ENCODE results near the gene APH1A. TPM values are rescaled to one million over a fixed set of nuclear protein-coding genes. Genes with fewer than 3 reads are reported as not detected.
"Not testable (repeated sequence)": the region's sequence is repeated elsewhere in the genome, so short reads cannot be mapped to it uniquely, and the experiment has no call there.

APH1A gene
- 100 to 1,000 TPM in 1 of 4 donors, 10 to 100 TPM in 3; 68.1 to 108 (median 87.3) TPM for total RNA-seq

GRCh38 chr1:150268705-150269403 lies at the start of gene APH1A:
Gene APH1A, minus strand, starts transcription at chr1:150269016. Its CDS starts 206 bp downstream, at chr1:150268810.
- peaks cover 0 to 45% (median 17%) of the 10 kb centered on the region in 4 donors for H3K4me1 ChIP-seq
- peak; percentile 92 to 94 for DNase-seq (ENCODE audit: low spot score in 2 of 2)
- peak; percentile 46 to 65 for TF ChIP-seq POLR2A (IDR thresholded peaks at IDR 0.05)
- peak; percentile 85 to 90 for TF ChIP-seq EP300 (IDR thresholded peaks at IDR 0.05)
- TF ChIP-seq CTCF (IDR thresholded peaks at IDR 0.05), result peak in 2 of 5 experiments; percentile 10 to 25
- 1 to 3% methylated on average over 24 to 48 of the region's 49 CpGs for WGBS, 2 donors
- H3K9me3 ChIP-seq, result no peaks in the 10 kb centered on the region
- H3K27me3 ChIP-seq, result no peaks in the 10 kb centered on the region
- peak within 1 kb of the TSS; percentile 59 to 99 (median 84) for H3K4me3 ChIP-seq
- peaks cover 0 to 35% (median 18%) of the 10 kb centered on the region in 3 donors for H3K36me3 ChIP-seq
- peak within 1 kb of the TSS; percentile 76 to 99 (median 91) for H3K27ac ChIP-seq

GRCh38 chr1:150314691-150315090 lies 45.9 kb upstream of the APH1A start:
- not testable (repeated sequence) for DNase-seq (ENCODE audit: low spot score in 2 of 2); H3K4me3 ChIP-seq; H3K36me3 ChIP-seq; H3K27ac ChIP-seq; H3K9me3 ChIP-seq; H3K4me1 ChIP-seq; H3K27me3 ChIP-seq
- 95 to 97% methylated on average over 4 of the region's 4 CpGs for WGBS, 2 donors

- H3K4me3 ChIP-seq, result no peak overlapping the region
- 88 to 93% methylated on average over 2 of the region's 2 CpGs for WGBS, 2 donors
- no peak overlapping the region for H3K27ac ChIP-seq
- no peaks in the 10 kb centered on the region for H3K4me1 ChIP-seq
- H3K36me3 ChIP-seq, result peaks cover 0 to 36% (median 0%) of the 10 kb centered on the region in 3 donors
- H3K27me3 ChIP-seq, result no peaks in the 10 kb centered on the region
- DNase-seq (ENCODE audit: low spot score in 2 of 2), result no peak
- no peaks in the 10 kb centered on the region for H3K9me3 ChIP-seq
- TF ChIP-seq POLR2A (IDR thresholded peaks at IDR 0.05), result no peak
- no peak for TF ChIP-seq CTCF (IDR thresholded peaks at IDR 0.05)
- no peak for TF ChIP-seq EP300 (IDR thresholded peaks at IDR 0.05)
Observed at GRCh38 chr1:150311762-150312161, 42.9 kb upstream of the APH1A start.

- TF ChIP-seq POLR2A (IDR thresholded peaks at IDR 0.05) (no peak), EP300 (IDR thresholded peaks at IDR 0.05) (no peak), CTCF (IDR thresholded peaks at IDR 0.05) (no peak)
- Histone ChIP-seq H3K27me3 (no peaks in the 10 kb centered on the region), H3K4me3 (no peak overlapping the region), H3K9me3 (no peaks in the 10 kb centered on the region), H3K27ac (no peak overlapping the region), H3K4me1 (no peaks in the 10 kb centered on the region), H3K36me3 (peaks cover 0 to 44% (median 0%) of the 10 kb centered on the region in 3 donors)
- DNase-seq (ENCODE audit: low spot score in 2 of 2), result no peak
- 83 to 93% methylated on average over 10 of the region's 10 CpGs for WGBS, 2 donors
Observed at GRCh38 chr1:150309758-150310508, 41.1 kb upstream of the APH1A start.

GRCh38 chr1:150308585-150308984 lies 39.8 kb upstream of the APH1A start:
- H3K4me1 ChIP-seq; H3K27ac ChIP-seq; H3K4me3 ChIP-seq; H3K9me3 ChIP-seq; DNase-seq (ENCODE audit: low spot score in 2 of 2); H3K27me3 ChIP-seq: not testable (repeated sequence)
- H3K36me3 ChIP-seq, result peaks cover 0 to 57% (median 0%) of the 10 kb centered on the region in 3 donors
- 93 to 94% methylated on average over 9 of the region's 9 CpGs for WGBS, 2 donors

- TF ChIP-seq POLR2A (IDR thresholded peaks at IDR 0.05), result no peak
- no peak for TF ChIP-seq CTCF (IDR thresholded peaks at IDR 0.05)
- TF ChIP-seq EP300 (IDR thresholded peaks at IDR 0.05), result no peak
- 86 to 91% methylated on average over 2 of the region's 2 CpGs for WGBS, 2 donors
- no peak overlapping the region for H3K27ac ChIP-seq
Observed at GRCh38 chr1:150302902-150303301, 34.1 kb upstream of the APH1A start.

More at GRCh38 chr1:150302902-150303301, 34.1 kb upstream of the APH1A start:
- DNase-seq (ENCODE audit: low spot score in 2 of 2), result no peak
- H3K9me3 ChIP-seq, result no peaks in the 10 kb centered on the region
- no peaks in the 10 kb centered on the region for H3K4me1 ChIP-seq
- H3K4me3 ChIP-seq, result no peak overlapping the region
- H3K36me3 ChIP-seq, result peaks cover 0 to 87% (median 5%) of the 10 kb centered on the region in 3 donors
- no peaks in the 10 kb centered on the region for H3K27me3 ChIP-seq
